HG03575 (cell line): Measurements from ENCODE around the gene UBN2.
"Not testable (repeated sequence)": the region's sequence is repeated elsewhere in the genome, so short reads cannot be mapped to it uniquely, and the experiment has no call there.

Experiments used
- ATAC-seq: cut with Tn5 transposase; IDR thresholded peaks from one replicate; pipeline ENCODE4 v1.9.1; 2021; ENCODE audit not compliant: unreplicated experiment, insufficient number of reproducible peaks, low FRiP score; ENCODE audit errors: extremely low read depth

Gene UBN2

GRCh38 chr7:139284252-139284896 lies 53.3 kb downstream of the UBN2 start:
- ATAC-seq: no peak

- ATAC-seq: no peak
These were observed 55.1 kb downstream of the UBN2 start for GRCh38 chr7:139286144-139286543.

DNA sequence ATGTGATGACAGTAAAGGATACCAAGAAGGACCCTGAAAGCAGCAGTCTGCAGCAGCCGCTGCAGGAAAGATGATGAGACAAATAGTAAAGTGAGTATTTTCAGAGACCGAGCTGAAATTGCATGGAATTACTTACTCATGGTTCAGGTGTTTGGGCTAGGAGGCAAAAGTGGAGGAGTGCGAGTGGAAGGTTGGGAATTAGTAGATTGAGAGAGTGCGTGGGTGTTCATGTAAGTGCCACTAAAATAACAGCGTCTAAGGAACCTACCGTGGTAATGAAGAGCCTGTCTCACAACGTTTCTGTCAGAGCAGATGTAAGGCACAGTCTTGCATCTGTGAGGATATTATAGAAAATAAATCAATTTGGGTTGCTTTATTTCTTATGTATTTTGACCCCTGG lies 61.8 kb downstream of the UBN2 start:
- no peak for ATAC-seq

DNA sequence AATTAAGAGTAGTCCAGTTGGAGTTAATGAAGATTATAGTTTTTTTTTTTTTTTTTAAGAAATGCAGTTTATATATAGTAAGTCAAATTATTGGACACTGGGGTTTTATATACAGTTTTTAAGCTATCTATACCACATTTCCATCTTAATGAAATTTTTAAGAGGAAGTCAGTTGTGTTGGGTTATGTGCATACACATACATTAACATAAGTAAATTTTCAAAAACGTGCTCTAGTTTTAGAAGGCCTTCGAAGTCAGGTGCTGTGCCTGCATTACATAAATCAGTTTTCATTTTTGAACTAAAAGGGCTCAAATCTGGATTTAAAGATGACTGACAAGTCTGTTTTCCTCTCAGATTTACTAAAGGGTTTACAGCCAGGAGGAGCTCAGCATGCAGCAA lies 62.5 kb downstream of the UBN2 start:
- no peak for ATAC-seq

DNA sequence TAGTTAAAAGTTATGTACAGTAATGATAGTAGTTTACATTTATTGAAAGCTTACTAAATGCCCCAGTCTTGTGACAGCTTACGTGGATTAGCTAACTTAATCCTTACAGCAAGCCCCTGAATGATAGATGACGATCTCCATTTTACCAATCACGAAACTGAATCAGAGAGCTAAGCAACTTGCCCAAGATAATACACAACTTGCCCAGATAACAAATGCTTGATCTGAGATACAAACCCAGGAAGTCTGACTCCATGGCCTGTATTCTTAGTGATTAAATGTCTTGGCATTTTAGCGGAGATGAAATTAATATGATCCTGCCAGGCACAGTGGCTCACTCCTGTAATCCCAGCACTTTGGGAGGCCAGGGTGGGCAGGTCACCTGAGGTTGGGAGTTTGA lies 63.2 kb downstream of the UBN2 start:
- no peak for ATAC-seq

DNA sequence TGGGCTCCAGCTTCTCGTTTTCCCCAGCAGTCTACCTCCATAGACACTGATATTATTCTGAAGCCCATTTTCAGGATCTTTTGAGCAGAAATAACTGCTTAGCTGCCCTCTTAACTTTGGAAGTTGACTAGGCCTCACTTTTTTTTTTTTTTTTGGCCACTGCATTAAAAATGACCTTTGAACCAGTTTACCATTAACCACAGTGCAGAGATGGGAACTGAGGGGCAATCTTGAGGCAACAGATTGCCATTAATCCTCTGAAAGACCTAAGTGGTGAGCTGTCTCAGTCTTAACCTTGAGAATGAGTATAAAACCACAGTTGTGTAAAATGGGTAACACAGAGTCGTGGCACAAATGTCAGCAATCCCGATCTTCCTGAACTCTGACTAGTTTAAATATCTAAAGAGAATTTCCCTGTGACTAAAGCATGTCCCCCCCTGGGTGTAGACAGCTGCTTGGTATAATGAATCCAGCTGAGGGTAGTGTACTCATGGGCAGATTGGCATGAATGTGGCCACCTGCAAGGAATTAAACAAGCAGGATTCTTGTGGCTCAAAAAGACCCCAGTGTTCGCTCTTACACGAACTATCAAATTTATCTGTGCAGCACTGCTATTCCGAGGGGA lies 64.0 kb downstream of the UBN2 start:
- no peak for ATAC-seq

GRCh38 chr7:139297795-139298194 lies 66.8 kb downstream of the UBN2 start:
- no peak for ATAC-seq

DNA sequence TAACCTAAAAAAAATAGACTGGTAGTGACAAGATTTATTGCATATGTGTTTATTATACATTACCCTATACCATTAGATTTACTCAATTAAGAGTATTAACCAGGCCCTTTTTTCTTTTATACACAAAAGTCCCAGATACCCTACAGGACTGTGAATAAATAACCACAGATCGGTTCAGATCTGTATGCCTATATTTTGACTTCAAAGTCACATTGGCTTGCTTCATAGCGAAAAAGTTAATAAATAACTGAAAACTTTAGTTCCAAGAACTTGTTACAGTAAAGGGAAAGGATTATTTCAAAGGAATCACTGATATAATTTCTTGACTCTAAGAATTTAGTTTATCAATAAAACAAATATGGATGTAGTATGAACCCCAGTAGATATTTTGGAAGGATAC lies 68.3 kb downstream of the UBN2 start:
- no peak for ATAC-seq

DNA sequence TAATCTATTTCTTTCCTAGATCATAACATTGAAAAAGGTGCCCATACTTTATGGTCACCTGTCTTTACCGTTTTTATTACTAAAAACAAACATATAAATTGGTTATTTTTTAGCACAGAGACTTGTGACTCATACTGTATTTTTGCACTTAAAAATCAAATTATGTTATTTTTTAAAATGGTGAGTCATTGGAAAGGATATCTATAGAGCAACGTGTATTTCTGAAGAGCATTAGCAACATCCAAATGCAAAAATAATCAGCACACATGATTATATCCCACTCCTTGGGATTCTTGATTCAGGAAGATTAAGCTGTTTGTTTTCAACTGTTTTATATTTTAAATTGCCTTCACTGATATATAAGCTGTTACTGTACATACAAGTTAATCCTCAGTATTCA lies 69.4 kb downstream of the UBN2 start:
- ATAC-seq: no peak

DNA sequence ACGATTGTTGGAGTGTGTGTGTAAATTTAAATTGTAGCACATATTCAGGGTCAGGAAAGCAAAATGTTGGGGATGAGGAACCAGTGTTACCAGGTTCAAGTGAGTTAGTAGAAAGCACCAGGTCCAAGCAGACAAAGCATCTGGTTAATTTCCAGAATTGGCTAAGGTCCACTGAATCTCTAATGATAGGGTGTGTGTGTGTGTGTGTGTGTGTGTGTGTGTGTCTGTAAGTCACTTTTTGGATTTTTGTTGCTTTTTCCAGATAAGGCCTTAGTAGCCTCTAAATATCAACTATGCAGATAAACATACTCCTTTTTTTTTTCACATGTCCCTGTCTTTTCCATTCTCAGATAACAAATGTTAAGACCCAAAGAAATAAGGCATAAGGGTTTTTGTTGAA lies 73.5 kb downstream of the UBN2 start:
- ATAC-seq: no peak

DNA sequence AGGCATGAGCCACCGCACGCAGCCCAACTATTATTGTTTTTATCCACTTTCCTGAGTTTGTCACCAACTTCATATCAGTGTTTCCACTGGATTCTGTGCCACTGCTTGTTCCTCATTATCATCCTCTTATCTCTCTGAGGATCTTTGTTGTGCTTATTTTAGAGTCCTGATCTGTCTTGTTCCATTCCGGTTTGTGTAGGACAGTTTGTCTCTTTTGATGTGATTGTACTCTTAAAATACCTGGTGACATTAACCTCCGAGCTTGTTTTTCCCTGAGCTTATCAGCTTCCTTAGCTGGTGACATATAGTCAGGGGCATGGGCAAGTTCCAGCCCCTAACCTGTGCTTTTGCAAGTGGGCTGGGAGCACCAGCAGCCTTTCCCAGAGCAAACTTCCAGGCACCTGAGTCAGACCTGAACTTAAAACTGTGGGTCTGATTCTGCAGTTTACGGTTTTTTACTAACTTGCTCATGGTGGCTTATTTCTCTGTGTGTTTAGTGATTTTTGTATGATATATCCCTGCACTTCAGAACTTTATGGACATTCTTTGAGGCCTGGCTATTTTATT lies 87.0 kb downstream of the UBN2 start:
- ATAC-seq: no peak

GRCh38 chr7:139321071-139321745 lies 90.2 kb downstream of the UBN2 start:
- no peak for ATAC-seq

DNA sequence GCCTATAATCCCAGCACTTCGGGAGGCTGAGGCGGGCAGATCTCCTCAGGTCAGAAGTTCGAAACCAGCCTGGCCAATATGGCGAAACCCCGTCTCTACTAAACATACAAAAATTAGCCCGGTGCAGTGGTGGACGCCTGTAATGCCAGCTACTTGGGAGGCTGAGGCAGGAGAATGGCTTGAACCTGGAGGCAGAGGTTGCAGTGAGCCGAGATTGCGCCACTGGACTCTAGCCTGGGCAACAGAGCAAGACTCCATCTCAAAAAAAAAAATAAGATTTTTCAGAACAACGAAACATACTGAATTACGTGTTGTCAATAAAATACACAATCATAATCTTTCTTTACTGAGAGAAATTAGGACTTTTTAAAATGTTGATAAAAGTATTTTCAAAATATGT lies 93.7 kb downstream of the UBN2 start:
- ATAC-seq: not testable (repeated sequence)

DNA sequence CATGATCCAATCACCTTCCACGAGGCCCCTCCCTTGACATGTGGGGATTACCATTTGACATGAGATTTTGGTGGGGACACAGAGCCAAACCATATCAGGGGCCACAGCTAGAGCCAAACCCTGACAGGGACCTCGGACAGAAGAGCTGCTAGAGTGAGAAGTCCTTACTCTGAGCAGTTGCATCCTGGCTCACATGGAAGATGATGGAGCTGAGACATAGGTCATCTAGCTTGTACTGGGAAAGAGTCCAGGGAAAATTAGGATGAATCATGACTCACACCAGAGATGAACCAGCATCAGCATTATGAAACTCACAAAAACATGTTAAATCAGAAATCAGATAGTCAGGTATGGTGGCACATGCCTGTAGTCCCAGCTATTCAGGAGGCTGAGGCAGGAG lies 97.3 kb downstream of the UBN2 start:
- no peak for ATAC-seq

DNA sequence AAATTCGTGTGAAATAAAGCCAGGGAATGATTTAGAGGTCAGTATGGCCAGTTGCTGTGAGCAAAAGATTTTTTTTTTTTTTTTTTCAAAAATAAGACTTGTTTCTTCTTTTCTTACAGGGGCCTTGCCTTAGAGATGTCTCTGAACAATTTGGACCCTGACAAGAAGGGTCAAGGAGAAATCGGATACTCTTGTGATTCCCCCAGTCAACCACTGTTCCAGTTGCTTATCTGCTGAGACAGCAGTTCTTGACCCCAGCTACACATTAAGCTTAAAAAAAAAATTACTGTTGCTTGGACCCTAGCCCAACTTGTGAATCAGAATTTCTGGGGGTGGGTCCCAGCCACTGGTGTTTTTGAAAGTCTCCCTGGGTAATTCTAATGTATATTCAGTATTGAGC lies 98.1 kb downstream of the UBN2 start:
- ATAC-seq: no peak

DNA sequence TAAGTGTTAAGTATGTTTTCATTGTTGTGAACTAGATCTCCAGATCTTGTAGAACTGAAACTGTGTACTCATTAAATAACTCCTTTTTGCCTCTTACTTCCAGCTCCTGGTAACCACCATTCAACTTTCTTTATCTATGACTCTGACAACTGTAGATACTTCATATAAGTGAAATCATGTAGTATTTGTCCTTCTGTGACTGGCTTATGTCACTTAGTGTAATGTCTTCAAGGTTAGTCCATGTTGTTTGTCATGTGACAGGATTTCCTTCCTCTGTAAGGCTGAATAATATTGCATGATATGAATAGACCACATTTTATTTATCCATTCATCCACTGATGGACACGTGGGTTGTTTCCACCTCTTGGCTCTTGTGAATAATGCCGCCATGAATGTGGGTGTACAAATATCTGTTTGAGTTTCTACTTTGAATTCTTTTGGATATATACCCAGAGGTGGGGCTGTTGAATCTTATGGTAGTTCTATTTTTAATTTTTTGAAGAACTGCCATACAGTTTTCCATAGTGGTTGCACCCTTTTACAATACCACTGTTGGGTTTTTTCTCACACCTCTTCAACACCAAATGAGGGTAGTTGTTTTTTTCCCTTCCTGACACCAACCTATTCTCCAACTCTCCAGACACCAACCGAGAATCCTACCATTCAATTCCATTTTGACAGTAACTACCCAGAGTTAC lies 99.4 kb downstream of the UBN2 start:
- ATAC-seq: no peak

GRCh38 chr7:139332697-139333359 lies 101.8 kb downstream of the UBN2 start:
- ATAC-seq: no peak

DNA sequence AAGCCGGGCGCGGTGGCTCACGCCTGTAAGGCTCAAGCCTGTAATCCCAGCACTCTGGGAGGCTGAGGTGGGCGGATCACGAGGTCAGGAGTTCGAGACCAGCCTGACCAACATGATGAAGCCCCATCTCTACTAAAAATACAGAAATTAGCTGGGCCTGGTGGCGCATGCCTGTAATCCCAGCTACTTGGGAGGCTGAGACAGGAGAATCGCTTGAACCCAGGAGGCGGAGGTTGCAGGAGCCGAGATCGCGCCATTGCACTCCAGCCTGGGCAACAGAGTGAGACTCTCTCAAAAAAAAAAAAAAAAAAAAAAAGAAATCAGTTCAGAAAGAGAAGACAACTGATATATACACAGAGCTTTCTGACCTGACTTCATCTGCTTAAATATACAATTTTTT lies 102.4 kb downstream of the UBN2 start:
- ATAC-seq: not testable (repeated sequence)
